Thyroid gland (tissue), 4 donors: ENCODE results near the gene CPA5.

Experiments
- POLR2A ChIP-seq, 2 donors: fragments of 450-650 bp; IDR thresholded peaks; one replicate each; pipeline ENCODE4 v1.6.1; 2017; ENCODE audit warnings: antibody characterized with exemption in 2 of 2, mild to moderate bottlenecking in 2 of 2, moderate library complexity in 1 of 2
- TF ChIP-seq, protein P1 (sequence below), 6 experiments: fragments of 200-600 bp in 3 of 6; fragments of 450-650 bp in 3 of 6; sonication (generic) in 3 of 6; IDR thresholded peaks; one replicate each; pipeline ENCODE4 v1.5.1; 2016 to 2019; ENCODE audit warnings: antibody characterized with exemption in 6 of 6, mild to moderate bottlenecking in 2 of 6, inconsistent platforms in 1 of 6, moderate library complexity in 1 of 6

DNA sequence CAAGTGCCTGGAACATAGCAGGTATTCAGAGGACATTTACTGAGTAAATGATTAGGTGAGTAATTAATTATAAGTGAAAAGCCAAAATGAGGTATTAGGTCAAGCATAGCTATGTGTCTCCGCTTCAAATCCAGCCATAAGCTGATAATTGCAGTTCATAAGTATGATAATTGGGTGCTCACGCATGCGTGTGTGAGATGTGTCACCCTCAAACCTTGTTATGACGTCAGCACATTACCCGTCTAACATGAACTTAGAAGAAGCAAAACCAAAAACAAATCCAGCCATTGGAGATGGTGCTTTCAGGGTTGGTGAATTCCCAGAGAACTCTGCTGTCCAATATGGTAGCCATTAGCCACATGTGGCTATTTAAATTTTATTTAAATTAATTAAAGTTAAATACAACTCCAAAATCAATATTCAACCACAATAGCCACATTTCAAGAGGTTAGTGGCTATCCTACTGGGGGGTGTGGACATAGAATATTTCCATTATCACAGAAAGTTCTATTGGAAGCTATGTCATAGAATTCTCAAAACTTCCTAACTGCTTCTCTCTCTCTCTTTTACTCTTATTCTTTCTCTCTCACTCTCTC, at the start of gene CPA5:
- TF ChIP-seq, protein P1, sequence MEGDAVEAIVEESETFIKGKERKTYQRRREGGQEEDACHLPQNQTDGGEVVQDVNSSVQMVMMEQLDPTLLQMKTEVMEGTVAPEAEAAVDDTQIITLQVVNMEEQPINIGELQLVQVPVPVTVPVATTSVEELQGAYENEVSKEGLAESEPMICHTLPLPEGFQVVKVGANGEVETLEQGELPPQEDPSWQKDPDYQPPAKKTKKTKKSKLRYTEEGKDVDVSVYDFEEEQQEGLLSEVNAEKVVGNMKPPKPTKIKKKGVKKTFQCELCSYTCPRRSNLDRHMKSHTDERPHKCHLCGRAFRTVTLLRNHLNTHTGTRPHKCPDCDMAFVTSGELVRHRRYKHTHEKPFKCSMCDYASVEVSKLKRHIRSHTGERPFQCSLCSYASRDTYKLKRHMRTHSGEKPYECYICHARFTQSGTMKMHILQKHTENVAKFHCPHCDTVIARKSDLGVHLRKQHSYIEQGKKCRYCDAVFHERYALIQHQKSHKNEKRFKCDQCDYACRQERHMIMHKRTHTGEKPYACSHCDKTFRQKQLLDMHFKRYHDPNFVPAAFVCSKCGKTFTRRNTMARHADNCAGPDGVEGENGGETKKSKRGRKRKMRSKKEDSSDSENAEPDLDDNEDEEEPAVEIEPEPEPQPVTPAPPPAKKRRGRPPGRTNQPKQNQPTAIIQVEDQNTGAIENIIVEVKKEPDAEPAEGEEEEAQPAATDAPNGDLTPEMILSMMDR (IDR thresholded peaks at IDR 0.05): no peak
- no peak for TF ChIP-seq POLR2A (IDR thresholded peaks at IDR 0.05)
